Heart right ventricle (tissue), 16 donors: ENCODE measurements around the gene KLHL4. TPM values are rescaled to one million over a fixed set of nuclear protein-coding genes. Genes with fewer than 3 reads are reported as not detected.
A peak's percentile ranks its signal among the peaks of the same experiment; 100 is the strongest.

Source experiments
- ATAC-seq, 8 donors: fragments of 200-7000 bp; cut with Tn5 transposase; one replicate each; pipeline ENCODE4 v1.9.1; 2020; ENCODE audit warnings: mild to moderate bottlenecking in 8 of 8, moderate library complexity in 8 of 8, moderate number of reproducible peaks in 1 of 8
- DNase-seq, 2 donors: peaks; one replicate each; pipeline ENCODE4 v3.0.0-alpha.2; 2020
- H3K27ac ChIP-seq, 10 donors: fragments of 200-600 bp; sonication (generic) in 2 of 10; one replicate each; pipeline versions ENCODE4 v1.5.0 to v1.8.0; 2020 to 2022; ENCODE audit warnings: mild to moderate bottlenecking in 3 of 10
- H3K27me3 ChIP-seq, 7 donors: fragments of 200-600 bp; one replicate each; pipeline ENCODE4 v1.8.0; 2021 to 2022; ENCODE audit warnings: mild to moderate bottlenecking in 2 of 7
- H3K36me3 ChIP-seq, 9 donors: fragments of 200-600 bp; sonication (generic) in 1 of 9; one replicate each; pipeline versions ENCODE4 v1.5.0 to v1.8.0; 2020 to 2022; ENCODE audit warnings: mild to moderate bottlenecking in 2 of 9
- H3K4me1 ChIP-seq, 9 donors: fragments of 200-600 bp; sonication (generic) in 1 of 9; one replicate each; pipeline versions ENCODE4 v1.5.0 to v1.8.0; 2020 to 2022; ENCODE audit warnings: mild to moderate bottlenecking in 4 of 9
- H3K4me3 ChIP-seq, 10 donors: fragments of 200-600 bp; sonication (generic) in 2 of 10; one replicate each; pipeline versions ENCODE4 v1.5.0 to v1.8.0; 2020 to 2022; ENCODE audit warnings: mild to moderate bottlenecking in 7 of 10, moderate library complexity in 2 of 10
- H3K9me3 ChIP-seq, 11 donors: fragments of 200-600 bp in 10 of 11; sonication (generic) in 2 of 11; one replicate each; pipeline versions ENCODE4 v1.5.0 to v1.8.0; 2013 to 2022; ENCODE audit warnings: mild to moderate bottlenecking in 2 of 11, control low read depth in 1 of 11, moderate library complexity in 1 of 11
- WGBS, 2 donors: extraction: QIAGEN DNeasy Blood & Tissue Kit; methylation state at CpG; one replicate each; pipeline ENCODE4 v1.1.7; 2013; ENCODE audit warnings: inconsistent platforms in 1 of 2; 5-methylcytosine and 5-hydroxymethylcytosine counted together
- intact Hi-C, 10 donors: fragments of 100-400 bp; cut with DNase I; formaldehyde crosslinking; loops; one replicate each; pipeline versions ENCODE4 v1.11.1 to v1.14.2; 2022
- polyA plus RNA-seq, 2 donors: library from polyadenylated mRNA; stranded (reverse); fragments of 200-250 nt; gene quantifications; one replicate each; pipeline ENCODE4 v1.2.3, GENCODE V29; 2013
- total RNA-seq, 10 donors: library from RNA; stranded (reverse); fragmentation: NEBNext Ultra II Directional in 3 of 10; extraction: Animal tissue kit (Norgen Biotek cat#: 25700) in 3 of 10; gene quantifications; one replicate each; pipeline versions ENCODE4 v1.2.1 to v1.2.4, GENCODE V29; 2021 to 2023
- TF ChIP-seq, protein P1 (sequence below), 9 donors: fragments of 200-600 bp; sonication (generic) in 2 of 9; IDR thresholded peaks; one replicate each; pipeline versions ENCODE4 v1.5.0 to v1.8.0; 2021 to 2022; ENCODE audit warnings: antibody characterized with exemption in 9 of 9, mild to moderate bottlenecking in 5 of 9, moderate library complexity in 1 of 9
- donor health status: Arrhythmogenic right ventricular cardiomyopathy.
- donor health status: ischemic (EF 13 %, LVEDD 7.1; RV severe dilation, severe dysfunction).
- donor health status: healthy with polysubstance abuse.
- donor health status: DM: no; HTN: yes; CAD: no.
- donor health status: DM: no; HTN: no; CAD: no.
- donor health status: ischemic (EF 25% LVEDD 6.9; RV normal size, moderate dysfunction).
- donor health status: ischemic (EF 25% LVEDD 5.7; RV mildly dilated, moderate dysfunction).
- donor health status: healthy.
- donor health status: DM: yes; HTN: yes; CAD: no.
- donor health status: Ischemic cardiomyopathy.
- donor health status: ischemic (EF 35%, LVEDD 5.7; RV mildly dilated, moderate dysfunction).
- donor health status: nonischemic (EF 11% LVEDD 7.7; RV severe dilation, severe dysfunction).
- donor health status: DM: yes; HTN: yes; CAD: no.
- donor health status: PGD.
- donor health status: ischemic (EF 29% LVEDD 5.4; RV normal size, mild dysfunction).
- donor health status: nonischemic (EF 23%, LVEDD 6.1; RV moderate dilation, normal function).

Gene KLHL4
- total and polyA plus RNA-seq, 12 donors: 0.15 to 2.5 (median 1.1) TPM

GRCh38 chrX:87578978-87579377 is 61.4 kb downstream of the KLHL4 start:
- no peaks in the 10 kb centered on the region for H3K4me1 ChIP-seq
- DNase-seq (no peak), ATAC-seq (no peak)
- H3K9me3 ChIP-seq: no peaks in the 10 kb centered on the region
- WGBS, 2 donors: 86 to 91% methylated on average over 1 of the region's 1 CpG
- H3K36me3 ChIP-seq: no peaks in the 10 kb centered on the region
- intact Hi-C loops: no loop called here
- TF ChIP-seq, protein P1, sequence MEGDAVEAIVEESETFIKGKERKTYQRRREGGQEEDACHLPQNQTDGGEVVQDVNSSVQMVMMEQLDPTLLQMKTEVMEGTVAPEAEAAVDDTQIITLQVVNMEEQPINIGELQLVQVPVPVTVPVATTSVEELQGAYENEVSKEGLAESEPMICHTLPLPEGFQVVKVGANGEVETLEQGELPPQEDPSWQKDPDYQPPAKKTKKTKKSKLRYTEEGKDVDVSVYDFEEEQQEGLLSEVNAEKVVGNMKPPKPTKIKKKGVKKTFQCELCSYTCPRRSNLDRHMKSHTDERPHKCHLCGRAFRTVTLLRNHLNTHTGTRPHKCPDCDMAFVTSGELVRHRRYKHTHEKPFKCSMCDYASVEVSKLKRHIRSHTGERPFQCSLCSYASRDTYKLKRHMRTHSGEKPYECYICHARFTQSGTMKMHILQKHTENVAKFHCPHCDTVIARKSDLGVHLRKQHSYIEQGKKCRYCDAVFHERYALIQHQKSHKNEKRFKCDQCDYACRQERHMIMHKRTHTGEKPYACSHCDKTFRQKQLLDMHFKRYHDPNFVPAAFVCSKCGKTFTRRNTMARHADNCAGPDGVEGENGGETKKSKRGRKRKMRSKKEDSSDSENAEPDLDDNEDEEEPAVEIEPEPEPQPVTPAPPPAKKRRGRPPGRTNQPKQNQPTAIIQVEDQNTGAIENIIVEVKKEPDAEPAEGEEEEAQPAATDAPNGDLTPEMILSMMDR (IDR thresholded peaks at IDR 0.05): no peak
- no peak overlapping the region for H3K4me3 ChIP-seq
- H3K27ac ChIP-seq: no peak overlapping the region
- H3K27me3 ChIP-seq: peaks cover 0 to 27% (median 0%) of the 10 kb centered on the region in 7 donors

DNA sequence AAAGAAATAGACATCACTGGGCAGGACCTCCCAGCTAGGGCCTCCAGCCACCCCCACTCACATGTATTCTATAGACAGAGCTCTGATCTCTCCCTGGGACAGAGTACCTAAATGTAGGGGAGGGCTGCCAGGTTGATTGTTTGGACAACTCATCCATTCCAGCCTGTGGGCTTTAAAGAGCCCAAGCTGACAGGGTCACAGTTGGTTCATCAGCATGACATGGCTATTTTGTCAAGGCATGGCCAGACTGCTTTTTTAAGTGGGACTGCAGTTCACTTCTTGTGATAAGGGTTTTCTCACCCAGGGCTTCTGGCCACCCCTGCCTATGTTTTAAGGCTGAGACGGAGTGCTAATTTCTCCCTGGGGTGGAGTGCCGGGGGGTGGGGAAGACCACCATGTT is 63.3 kb downstream of the KLHL4 start:
- Histone ChIP-seq H3K4me3 (no peak overlapping the region), H3K9me3 (no peaks in the 10 kb centered on the region), H3K27ac (no peak overlapping the region), H3K36me3 (no peaks in the 10 kb centered on the region), H3K4me1 (no peaks in the 10 kb centered on the region), H3K27me3 (peaks cover 0 to 20% (median 0%) of the 10 kb centered on the region in 7 donors)
- WGBS, 2 donors: 91 to 96% methylated on average over 2 of the region's 2 CpGs
- intact Hi-C loops: loop anchor here in 2 of 10 donors (5.0 to 10.0 kb wide), 2 partner anchors 74 to 81 kb away; no protein-coding TSS in a partner anchor
- DNase-seq (no peak), ATAC-seq (no peak)
- TF ChIP-seq, protein P1 (IDR thresholded peaks at IDR 0.05): no peak

GRCh38 chrX:87582453-87582852 is 64.9 kb downstream of the KLHL4 start:
- H3K27ac ChIP-seq: no peak overlapping the region
- no peaks in the 10 kb centered on the region for H3K9me3 ChIP-seq
- intact Hi-C loops: loop anchor here in 2 of 10 donors (5.0 to 10.0 kb wide), 2 partner anchors 72 to 80 kb away; no protein-coding TSS in a partner anchor
- no peak for DNase-seq
- no peaks in the 10 kb centered on the region for H3K4me1 ChIP-seq
- peaks cover 0 to 13% (median 0%) of the 10 kb centered on the region in 7 donors for H3K27me3 ChIP-seq
- no peak for ATAC-seq
- TF ChIP-seq, protein P1 (IDR thresholded peaks at IDR 0.05): no peak
- H3K4me3 ChIP-seq: no peak overlapping the region
- 95 to 99% methylated on average over 6 of the region's 6 CpGs for WGBS, 2 donors
- no peaks in the 10 kb centered on the region for H3K36me3 ChIP-seq

GRCh38 chrX:87583679-87584078 is 66.1 kb downstream of the KLHL4 start:
- Histone ChIP-seq H3K36me3 (no peaks in the 10 kb centered on the region), H3K27ac (no peak overlapping the region), H3K27me3 (peaks cover 0 to 5% (median 0%) of the 10 kb centered on the region in 7 donors), H3K9me3 (no peaks in the 10 kb centered on the region), H3K4me3 (no peak overlapping the region), H3K4me1 (no peaks in the 10 kb centered on the region)
- TF ChIP-seq, protein P1 (IDR thresholded peaks at IDR 0.05): peak in 7 of 9 donors; percentile 18 to 46 (median 33)
- ATAC-seq (no peak), DNase-seq (no peak)
- intact Hi-C loops: loop anchor here in 2 of 10 donors (5.0 to 10.0 kb wide), 2 partner anchors 71 to 79 kb away; no protein-coding TSS in a partner anchor
- 92 to 100% methylated on average over 1 of the region's 1 CpG for WGBS, 2 donors
